NT2/D1 (cell line): ENCODE measurements around the gene NMT2.

ENCODE experiments used
- DNase-seq: peaks from one replicate; pipeline ENCODE4 v3.0.0-alpha.2; 2011; ENCODE audit warnings: low read depth, low spot score
- H3K27me3 ChIP-seq: 2 replicates; pipeline ENCODE4 v1.6.0; 2011; ENCODE audit warnings: mild to moderate bottlenecking; ENCODE audit not compliant: insufficient read length, insufficient read depth
- H3K36me3 ChIP-seq: 2 replicates; pipeline ENCODE4 v1.6.1; 2011; ENCODE audit warnings: mild to moderate bottlenecking, low read length, mixed read lengths; ENCODE audit not compliant: insufficient read depth, insufficient read length
- H3K4me1 ChIP-seq: 2 replicates; pipeline ENCODE4 v1.5.1; 2011; ENCODE audit not compliant: insufficient read depth, insufficient read length
- H3K4me3 ChIP-seq: 2 replicates; pipeline ENCODE4 v1.5.1; 2011; ENCODE audit warnings: low read depth; ENCODE audit not compliant: insufficient read length
- H3K9ac ChIP-seq: 2 replicates; pipeline ENCODE4 v1.6.0; 2011; ENCODE audit warnings: low read depth; ENCODE audit not compliant: insufficient read length
- H3K9me3 ChIP-seq: 2 replicates; pipeline ENCODE4 v1.5.1; 2011; ENCODE audit warnings: mild to moderate bottlenecking, low read length; ENCODE audit not compliant: insufficient read depth
- SUZ12 ChIP-seq: IDR thresholded peaks from 2 replicates; pipeline ENCODE4 v1.6.1; 2011; ENCODE audit not compliant: insufficient read length, insufficient read depth; ENCODE audit errors: extremely low read depth
- YY1 ChIP-seq: IDR thresholded peaks from 2 replicates; pipeline ENCODE4 v1.6.1; 2011; ENCODE audit not compliant: insufficient read length, insufficient read depth
- ZNF274 ChIP-seq: IDR thresholded peaks from 2 replicates; pipeline ENCODE4 v1.6.1; 2011; ENCODE audit warnings: mild to moderate bottlenecking, low read depth, low read length

Gene NMT2

GRCh38 chr10:15166325-15166724 lies 2.2 kb downstream of the NMT2 start:
- peaks cover 5% of the 10 kb centered on the region for H3K4me1 ChIP-seq
- DNase-seq, result no peak
- H3K36me3 ChIP-seq, result no peaks in the 10 kb centered on the region
- H3K27me3 ChIP-seq, result peaks cover 15% of the 10 kb centered on the region
- peak overlapping the region; percentile 8 for H3K9ac ChIP-seq
- H3K9me3 ChIP-seq, result no peaks in the 10 kb centered on the region
- TF ChIP-seq ZNF274 (no peak), YY1 (no peak), SUZ12 (no peak)
- no peak overlapping the region for H3K4me3 ChIP-seq

DNA sequence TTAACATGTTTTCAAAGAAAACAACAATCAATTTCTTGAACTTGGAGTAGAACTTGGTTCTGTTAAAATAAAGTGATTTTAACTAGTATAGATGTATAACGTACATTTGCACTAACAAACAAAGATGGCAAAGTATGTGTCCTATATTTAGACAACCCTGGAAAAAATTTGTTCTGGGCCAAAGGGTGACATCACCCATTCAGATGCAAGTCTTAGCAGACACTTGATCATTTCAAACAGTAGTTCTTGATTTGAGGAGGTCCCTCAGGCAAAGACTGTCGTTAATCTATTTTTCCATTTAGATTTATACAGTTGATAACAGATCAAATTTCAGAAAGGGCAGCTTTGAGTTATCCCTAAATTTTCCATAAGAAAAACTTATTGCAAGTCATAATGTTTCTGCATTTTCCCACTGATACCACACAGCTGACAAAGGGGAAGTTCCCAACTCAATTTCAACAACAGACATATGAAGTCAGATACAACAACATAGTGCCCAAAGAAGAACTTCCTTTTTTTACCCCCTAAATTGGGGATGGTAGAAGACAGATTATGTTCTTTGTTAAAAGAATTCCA lies 5.2 kb downstream of the NMT2 start:
- Histone ChIP-seq H3K36me3 (peaks cover 4% of the 10 kb centered on the region), H3K9me3 (no peaks in the 10 kb centered on the region), H3K4me3 (no peak overlapping the region), H3K4me1 (no peaks in the 10 kb centered on the region), H3K9ac (no peak overlapping the region), H3K27me3 (no peaks in the 10 kb centered on the region)
- no peak for DNase-seq
- no peak for TF ChIP-seq YY1

- no peaks in the 10 kb centered on the region for H3K27me3 ChIP-seq
- TF ChIP-seq ZNF274 (no peak), YY1 (no peak), SUZ12 (no peak)
- H3K9me3 ChIP-seq, result no peaks in the 10 kb centered on the region
- no peak overlapping the region for H3K4me3 ChIP-seq
- no peak for DNase-seq
- peaks cover 9% of the 10 kb centered on the region for H3K36me3 ChIP-seq
- H3K9ac ChIP-seq, result no peak overlapping the region
- H3K4me1 ChIP-seq, result no peaks in the 10 kb centered on the region
Measured at GRCh38 chr10:15158972-15159371, 9.5 kb downstream of the NMT2 start.

GRCh38 chr10:15158448-15158847 lies 10.0 kb downstream of the NMT2 start:
- no peak overlapping the region for H3K9ac ChIP-seq
- H3K27me3 ChIP-seq, result no peaks in the 10 kb centered on the region
- no peaks in the 10 kb centered on the region for H3K4me1 ChIP-seq
- H3K9me3 ChIP-seq, result no peaks in the 10 kb centered on the region
- peaks cover 9% of the 10 kb centered on the region for H3K36me3 ChIP-seq
- no peak overlapping the region for H3K4me3 ChIP-seq
- DNase-seq, result no peak
- TF ChIP-seq SUZ12, result no peak
- no peak for TF ChIP-seq YY1

DNA sequence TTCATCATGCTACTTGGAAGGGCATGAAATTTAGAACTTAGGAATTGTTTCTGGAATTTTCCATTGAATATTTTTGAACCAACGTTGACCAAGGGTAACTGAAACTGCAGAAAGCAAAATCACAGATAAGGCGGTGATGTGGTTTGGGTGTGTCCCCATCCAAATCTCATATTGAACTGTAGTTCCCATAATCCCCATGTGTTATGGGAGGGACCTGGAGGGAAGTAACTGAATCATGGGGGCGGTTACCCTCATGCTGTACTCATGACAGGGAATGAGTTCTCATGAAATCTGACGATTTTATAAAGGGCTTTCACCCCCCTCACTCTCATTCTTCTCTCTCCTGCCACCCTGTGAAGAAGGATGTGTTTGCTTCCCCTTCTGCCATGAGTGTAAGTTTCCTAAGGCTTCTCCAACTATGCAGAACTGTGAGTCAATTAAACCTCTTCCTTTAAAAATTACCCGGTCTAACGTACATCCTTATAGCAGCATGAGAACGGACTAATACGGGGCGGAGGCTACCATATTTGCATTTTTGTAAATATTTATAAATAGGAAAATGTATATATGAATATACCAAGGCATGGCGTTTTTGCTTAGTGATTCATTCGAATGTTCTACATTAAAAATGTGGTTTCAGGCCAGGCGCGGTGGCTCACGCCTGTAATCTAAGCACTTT lies 12.4 kb downstream of the NMT2 start:
- no peak overlapping the region for H3K4me3 ChIP-seq
- no peak overlapping the region for H3K9ac ChIP-seq
- no peaks in the 10 kb centered on the region for H3K9me3 ChIP-seq
- DNase-seq, result no peak
- TF ChIP-seq ZNF274 (no peak), SUZ12 (no peak), YY1 (no peak)
- H3K36me3 ChIP-seq, result peaks cover 9% of the 10 kb centered on the region
- H3K4me1 ChIP-seq, result no peaks in the 10 kb centered on the region
- no peaks in the 10 kb centered on the region for H3K27me3 ChIP-seq

GRCh38 chr10:15152556-15152955 lies 15.9 kb downstream of the NMT2 start:
- no peak for DNase-seq
- no peaks in the 10 kb centered on the region for H3K9me3 ChIP-seq
- H3K4me3 ChIP-seq, result no peak overlapping the region
- no peak overlapping the region for H3K9ac ChIP-seq
- no peaks in the 10 kb centered on the region for H3K27me3 ChIP-seq
- TF ChIP-seq SUZ12, result no peak
- no peak for TF ChIP-seq ZNF274
- no peak for TF ChIP-seq YY1
- H3K4me1 ChIP-seq, result no peaks in the 10 kb centered on the region
- peaks cover 5% of the 10 kb centered on the region for H3K36me3 ChIP-seq

DNA sequence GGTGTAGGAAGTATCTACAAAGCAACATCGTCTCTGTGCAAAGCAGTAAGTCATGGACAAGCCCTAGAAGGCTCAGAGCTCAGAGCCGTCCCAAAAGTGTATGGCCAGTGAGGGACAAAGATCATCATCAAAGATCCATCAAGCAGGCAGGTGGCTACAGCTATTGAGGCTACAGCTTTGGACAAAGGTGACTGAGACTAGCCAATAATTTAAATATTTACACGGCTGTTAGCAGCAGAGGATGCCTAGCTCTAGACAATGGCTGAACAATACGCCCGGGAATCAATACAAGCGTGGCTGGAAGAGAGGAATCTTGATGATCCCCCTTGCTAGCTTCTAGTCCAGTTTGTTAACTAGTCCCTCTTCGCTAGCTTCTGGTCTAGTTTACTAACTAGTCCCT lies 17.9 kb downstream of the NMT2 start:
- H3K9me3 ChIP-seq, result no peaks in the 10 kb centered on the region
- DNase-seq, result no peak
- no peak overlapping the region for H3K4me3 ChIP-seq
- H3K27me3 ChIP-seq, result no peaks in the 10 kb centered on the region
- H3K36me3 ChIP-seq, result peaks cover 5% of the 10 kb centered on the region
- no peak overlapping the region for H3K9ac ChIP-seq
- no peaks in the 10 kb centered on the region for H3K4me1 ChIP-seq
- TF ChIP-seq SUZ12 (no peak), ZNF274 (no peak), YY1 (no peak)
